ENCODE data around the gene SRRT. TPM values are rescaled to one million over a fixed set of nuclear protein-coding genes. Genes with fewer than 3 reads are reported as not detected.
"Not testable (repeated sequence)": the region's sequence is repeated elsewhere in the genome, so short reads cannot be mapped to it uniquely, and the experiment has no call there.

Gene SRRT
- total RNA-seq, 1 donor from 2014 or later: 51.7 TPM

DNA sequence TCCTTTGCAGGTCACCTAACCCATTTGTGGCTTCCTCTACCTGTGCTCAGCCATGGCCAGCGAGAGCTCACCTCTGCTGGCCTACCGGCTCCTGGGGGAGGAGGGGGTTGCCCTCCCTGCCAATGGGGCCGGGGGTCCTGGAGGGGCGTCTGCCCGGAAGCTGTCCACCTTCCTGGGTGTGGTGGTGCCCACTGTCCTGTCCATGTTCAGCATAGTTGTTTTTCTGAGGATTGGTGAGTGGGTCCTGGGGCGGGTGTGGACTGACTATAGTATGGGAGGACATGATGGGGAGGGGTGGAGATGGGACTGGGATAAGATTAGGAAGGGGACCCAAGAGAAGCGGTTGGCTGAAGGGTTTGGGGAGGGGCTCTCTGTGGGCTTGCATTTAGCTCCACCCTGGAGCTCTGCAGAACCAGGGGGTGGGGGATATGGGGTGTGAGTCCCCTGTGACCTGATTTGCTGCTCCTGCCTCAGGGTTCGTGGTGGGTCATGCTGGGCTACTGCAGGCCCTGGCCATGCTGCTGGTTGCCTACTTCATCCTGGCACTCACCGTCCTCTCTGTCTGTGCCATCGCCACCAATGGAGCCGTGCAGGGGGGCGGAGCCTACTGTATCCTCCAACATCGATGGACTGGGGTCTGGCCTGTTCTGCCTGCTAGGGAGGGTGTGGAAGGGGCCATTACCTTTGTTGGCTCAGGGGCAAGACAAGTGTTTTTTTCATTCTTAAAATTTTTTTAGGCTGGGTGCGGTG, 20.6 kb upstream of the SRRT start:
- DNase-seq (ENCODE audit: low read depth): no peak

DNA sequence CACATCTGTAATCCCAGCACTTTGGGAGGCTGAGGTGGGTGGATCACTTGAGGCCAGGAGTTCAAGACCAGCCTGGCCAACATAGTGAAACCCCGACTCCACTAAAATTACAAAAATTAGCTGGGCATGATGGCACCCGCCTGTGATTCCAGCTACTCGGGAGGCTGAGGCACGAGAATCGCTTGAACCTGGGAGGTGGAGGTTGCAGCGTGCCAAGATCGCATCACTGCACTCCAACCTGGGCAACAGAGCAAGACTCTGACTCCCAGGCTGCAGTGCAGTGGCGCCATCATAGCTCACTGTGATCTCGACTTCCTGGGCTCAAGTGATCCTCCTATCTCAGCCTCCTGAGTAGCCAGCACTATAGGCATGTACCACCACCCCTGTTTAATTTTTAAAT, 20.0 kb upstream of the SRRT start:
- not testable (repeated sequence) for DNase-seq (ENCODE audit: low read depth)

DNA sequence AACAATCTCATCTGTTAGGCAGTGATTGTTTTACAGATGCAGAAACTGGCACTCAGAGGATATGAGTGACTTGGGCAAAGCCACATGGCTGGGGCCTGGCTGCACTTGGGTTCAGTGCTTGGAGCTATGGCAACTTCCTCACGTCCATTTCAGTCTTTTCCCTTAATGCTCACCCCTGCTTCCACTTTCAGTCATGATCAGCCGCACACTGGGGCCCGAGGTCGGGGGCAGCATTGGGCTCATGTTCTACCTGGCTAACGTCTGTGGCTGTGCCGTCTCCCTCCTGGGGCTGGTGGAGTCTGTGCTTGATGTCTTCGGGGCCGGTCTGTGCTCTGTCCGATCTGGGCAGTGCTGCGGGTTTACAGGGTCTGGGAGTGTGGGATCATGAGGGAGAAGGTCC, 19.4 kb upstream of the SRRT start:
- DNase-seq (ENCODE audit: low read depth): no peak

DNA sequence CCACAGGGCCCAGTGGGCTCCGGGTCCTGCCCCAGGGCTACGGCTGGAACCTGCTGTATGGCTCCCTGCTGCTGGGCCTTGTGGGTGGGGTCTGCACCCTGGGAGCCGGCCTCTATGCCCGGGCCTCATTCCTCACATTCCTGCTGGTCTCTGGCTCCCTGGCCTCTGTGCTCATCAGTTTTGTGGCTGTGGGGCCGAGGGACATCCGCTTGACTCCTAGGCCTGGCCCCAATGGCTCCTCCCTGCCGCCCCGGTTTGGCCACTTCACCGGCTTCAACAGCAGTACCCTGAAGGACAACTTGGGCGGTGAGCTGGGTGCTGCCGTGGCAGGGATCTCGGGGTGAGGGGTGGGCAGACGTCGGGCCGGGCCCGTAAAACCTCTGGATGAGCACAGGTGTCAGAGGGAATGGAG, 18.0 kb upstream of the SRRT start:
- no peak for DNase-seq (ENCODE audit: low read depth)

DNA sequence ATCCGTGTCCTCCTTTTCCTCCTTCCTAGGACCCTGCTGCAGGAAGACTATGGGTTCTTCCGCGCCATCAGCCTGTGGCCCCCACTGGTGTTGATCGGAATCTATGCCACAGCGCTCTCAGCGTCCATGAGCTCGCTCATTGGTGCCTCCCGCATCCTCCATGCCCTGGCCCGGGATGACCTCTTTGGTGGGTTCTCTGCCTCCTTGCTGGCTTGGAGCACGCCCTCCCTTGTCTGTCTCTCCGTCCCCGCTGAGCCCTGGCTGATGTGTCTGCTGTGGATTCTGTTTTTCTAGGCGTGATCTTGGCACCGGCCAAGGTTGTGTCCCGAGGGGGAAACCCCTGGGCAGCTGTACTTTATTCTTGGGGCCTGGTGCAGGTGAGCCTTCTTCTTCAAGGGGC, 15.0 kb upstream of the SRRT start:
- no peak for DNase-seq (ENCODE audit: low read depth)

DNA sequence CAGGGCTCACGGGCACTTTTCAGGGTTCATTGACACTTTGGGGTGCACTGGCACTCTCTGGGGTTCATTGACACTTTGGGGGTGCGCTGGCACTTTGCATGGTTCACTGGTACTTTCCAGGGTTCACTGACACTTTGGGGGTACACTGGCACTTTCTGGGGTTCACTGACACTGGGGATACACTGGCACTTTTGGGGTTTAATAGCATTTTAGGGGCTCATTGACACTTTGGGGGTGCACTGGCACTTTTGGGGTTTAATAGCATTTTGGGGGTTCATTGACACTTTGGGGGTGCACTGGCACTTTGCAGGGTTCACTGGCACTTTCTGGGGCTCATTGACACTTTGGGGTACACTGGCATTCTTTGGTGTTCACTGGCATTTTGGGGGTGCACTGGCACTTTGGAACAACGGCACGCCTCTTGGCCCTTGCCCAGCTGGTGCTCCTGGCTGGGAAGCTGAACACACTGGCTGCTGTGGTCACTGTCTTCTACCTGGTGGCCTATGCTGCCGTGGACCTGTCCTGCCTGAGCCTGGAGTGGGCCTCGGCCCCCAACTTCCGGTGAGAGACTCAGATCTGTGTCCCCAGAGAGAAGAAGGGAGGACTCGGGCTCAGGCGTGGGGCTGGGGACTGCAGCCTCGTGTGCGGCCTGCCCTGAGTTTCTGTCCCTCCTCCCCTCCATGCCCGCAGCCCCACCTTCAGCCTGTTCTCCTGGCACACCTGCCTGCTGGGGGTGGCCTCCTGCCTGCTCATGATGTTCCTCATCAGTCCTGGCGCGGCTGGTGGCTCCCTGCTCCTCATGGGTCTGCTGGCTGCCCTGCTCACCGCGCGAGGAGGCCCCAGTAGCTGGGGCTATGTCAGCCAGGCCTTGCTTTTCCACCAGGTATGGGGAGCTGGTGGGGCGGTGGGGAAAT, 13.9 kb upstream of the SRRT start:
- no peak for DNase-seq (ENCODE audit: low read depth)

DNA sequence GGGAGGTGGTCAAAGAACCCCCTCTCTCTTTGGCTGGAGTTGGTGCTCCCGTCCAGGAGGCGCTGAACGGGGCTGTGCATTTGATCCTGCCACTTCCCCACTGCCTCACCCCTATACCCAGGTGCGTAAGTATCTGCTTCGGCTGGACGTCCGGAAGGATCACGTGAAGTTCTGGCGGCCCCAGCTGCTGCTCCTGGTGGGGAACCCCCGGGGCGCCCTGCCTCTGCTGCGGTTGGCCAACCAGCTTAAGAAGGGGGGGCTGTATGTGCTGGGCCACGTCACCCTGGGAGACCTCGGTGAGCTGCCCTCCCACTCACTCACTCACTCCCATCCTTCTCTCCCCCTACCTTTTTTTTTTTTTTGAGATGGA, 13.3 kb upstream of the SRRT start:
- no peak for DNase-seq (ENCODE audit: low read depth)

DNA sequence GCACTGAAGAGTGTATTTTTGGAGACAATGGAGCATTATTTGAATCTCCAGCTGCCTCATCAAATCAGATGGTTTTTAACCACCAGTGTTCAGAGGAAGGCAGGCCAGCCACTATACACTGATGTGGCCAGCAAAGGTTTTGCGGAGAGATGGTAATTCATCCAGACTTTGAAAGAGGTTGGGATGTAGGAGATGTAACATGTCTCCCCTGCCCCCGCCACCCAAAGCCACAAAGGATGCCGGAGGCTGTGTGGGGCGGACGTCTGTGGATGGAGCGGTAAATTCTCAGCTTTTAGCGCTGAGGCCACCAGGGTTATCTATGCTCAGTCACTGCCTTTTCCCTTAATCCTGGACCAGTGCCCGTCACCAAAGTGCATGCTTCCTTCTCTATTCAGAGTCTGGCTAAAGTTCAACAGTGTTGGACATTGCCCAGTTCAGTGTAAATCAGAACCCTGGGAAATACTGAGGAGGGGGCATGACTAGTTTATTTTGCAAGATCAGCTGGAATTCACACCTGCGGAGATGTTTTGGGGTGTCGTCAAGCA, 11.4 kb upstream of the SRRT start:
- DNase-seq (ENCODE audit: low read depth): no peak

DNA sequence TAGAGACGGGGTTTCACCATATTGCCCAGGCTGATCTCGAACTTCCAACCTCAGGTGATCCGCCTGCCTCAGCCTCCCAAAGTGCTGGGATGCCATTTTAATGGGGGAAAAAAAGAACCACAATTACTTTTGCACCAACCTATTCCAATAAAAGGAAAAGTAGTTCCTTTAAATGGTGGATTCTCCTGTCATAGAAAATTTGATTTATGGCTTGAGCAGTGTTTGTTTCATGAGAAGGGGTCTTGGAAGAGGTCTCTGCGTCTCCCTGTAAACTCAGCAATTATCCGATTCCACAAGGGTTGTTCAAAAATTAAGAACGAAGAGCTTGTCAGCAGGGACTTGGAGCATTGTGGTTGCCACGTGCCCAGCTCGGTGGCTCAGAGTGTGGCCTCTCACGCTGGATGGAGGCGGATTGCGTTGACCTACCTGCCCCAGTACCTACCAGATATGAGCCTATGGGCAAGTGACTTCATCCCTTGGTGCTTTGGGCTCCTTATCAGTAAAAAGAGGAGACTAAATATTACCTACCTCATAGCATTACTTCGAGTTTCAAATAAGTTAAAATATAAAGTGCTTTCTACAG, 10.5 kb upstream of the SRRT start:
- no peak for DNase-seq (ENCODE audit: low read depth)

DNA sequence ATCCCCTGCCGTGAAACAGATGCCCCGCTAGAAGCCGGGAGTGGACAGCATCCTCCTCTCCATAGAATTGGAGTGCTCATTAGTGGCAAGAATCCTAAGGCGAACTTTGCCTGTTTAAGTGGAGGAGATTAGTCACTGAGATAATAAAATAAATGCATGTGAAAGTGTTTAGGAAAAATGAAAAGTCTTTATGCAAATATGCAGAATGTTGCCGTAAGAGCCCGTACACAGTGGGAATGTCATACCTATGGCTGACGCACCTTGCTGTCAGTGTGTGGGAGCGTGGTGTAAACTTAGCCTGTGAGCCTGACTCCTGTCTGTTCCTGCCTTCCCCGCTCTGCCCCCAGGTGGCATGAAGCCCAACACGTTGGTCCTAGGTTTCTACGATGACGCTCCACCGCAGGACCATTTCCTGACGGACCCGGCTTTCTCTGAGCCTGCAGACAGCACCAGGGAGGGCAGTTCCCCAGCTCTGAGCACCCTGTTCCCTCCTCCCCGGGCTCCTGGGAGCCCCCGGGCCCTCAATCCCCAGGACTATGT, 9.5 kb upstream of the SRRT start:
- DNase-seq (ENCODE audit: low read depth): no peak

DNA sequence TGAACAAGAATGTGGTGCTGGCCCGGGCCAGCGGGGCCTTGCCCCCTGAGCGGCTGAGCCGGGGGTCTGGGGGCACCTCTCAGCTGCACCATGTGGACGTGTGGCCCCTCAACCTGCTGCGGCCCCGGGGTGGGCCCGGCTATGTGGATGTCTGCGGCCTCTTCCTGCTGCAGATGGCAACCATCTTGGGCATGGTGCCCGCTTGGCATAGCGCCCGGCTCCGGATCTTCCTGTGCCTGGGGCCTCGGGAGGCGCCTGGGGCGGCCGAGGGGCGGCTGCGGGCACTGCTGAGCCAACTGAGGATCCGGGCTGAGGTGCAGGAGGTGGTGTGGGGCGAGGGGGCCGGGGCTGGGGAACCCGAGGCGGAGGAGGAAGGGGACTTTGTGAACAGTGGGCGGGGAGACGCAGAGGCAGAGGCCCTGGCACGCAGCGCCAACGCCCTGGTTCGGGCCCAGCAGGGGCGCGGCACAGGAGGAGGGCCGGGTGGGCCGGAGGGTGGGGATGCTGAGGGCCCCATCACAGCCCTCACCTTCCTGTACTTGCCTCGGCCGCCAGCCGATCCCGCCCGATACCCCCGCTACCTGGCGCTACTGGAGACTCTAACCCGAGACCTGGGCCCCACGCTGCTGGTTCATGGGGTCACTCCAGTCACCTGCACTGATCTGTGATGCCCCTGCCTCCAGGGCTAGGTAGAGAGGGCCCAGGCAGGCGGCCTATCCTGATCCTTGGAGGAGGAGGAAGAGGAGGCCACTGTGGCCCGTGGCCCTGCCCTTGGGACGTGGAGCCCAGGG, 8.8 kb upstream of the SRRT start:
- no peak for DNase-seq (ENCODE audit: low read depth)

DNA sequence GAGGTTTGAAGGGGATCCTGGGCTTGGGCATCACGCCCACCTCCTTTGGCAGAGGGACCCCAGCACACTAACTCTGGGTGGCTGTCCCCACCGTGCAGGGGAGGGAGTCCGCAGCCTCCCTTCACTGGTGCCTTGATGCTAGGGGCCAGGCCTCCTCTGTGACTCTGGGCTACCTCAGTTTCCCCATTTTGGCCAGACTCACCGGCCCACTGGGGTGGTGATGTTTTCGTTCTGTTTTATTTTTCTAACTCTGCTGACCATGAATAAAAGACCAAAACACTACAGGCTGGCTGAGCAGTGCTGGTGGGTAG, 8.2 kb upstream of the SRRT start:
- DNase-seq (ENCODE audit: low read depth): no peak

DNA sequence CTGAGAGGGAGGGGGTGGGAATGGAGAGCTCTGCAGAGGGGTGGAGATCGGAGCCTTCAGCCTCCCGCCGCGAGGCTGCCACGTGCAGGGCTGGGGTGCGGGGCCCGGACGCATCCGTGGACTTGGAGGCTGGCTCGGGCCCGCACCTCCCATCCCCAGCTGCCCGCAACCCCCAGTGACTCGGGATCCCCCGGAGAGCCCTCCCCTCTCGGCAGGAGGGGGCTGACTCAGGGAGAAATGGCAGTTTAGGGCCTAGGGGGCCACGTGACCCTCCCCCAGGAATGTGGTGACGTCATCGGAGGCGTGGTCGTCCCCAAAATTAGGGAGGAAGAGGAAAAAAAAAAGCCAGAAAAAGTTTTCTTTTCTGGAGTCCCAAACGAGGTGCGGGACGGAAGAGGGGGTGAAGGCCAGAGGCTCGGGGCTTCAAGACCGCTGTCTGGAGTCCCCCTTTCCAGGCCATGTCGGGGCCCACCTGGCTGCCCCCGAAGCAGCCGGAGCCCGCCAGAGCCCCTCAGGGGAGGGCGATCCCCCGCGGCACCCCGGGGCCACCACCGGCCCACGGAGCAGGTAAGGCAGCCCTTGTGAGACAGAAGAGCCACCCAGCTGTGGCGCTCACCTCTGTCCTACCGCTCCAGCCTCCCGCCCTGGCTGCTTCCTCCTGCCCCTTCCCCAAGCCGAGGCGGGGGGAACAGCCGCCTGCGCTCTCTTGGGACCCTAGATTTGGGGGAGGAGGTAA, 7.7 kb upstream of the SRRT start, which contains the start of gene TRIP6:
TRIP6 (plus strand) TSS at position 348 of the 736 bp plus-strand sequence; CDS start at position 459, 111 bp downstream.
- peak; percentile 72 for DNase-seq (ENCODE audit: low read depth)

DNA sequence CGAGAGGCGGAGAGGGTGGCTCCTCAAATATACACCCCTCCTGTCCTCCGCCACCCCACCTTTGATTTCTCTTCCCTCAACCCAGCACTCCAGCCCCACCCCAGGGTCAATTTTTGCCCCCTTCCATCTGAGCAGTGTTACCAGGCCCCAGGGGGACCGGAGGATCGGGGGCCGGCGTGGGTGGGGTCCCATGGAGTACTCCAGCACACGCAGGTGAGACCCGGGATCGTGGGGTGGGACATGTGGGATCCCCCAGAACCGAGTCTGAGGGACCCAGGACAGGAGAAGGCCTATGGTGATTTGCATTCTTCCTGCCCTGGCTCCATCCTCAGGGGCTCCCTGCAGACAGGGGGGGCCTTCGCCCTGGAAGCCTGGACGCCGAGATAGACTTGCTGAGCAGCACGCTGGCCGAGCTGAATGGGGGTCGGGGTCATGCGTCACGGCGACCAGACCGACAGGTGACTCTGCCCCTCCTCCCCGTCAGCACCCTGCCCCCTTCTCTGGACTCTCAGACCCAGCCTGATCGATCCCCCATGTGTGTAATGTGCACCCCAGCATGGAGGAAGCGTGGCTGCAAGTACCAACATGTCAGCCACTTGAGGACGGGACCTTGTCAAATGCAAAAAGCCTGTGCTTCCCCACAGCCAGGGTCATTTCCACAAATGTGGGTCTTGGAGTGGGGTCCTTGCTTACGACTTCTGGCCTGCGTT, 7.0 kb upstream of the SRRT start:
- DNase-seq (ENCODE audit: low read depth): no peak

DNA sequence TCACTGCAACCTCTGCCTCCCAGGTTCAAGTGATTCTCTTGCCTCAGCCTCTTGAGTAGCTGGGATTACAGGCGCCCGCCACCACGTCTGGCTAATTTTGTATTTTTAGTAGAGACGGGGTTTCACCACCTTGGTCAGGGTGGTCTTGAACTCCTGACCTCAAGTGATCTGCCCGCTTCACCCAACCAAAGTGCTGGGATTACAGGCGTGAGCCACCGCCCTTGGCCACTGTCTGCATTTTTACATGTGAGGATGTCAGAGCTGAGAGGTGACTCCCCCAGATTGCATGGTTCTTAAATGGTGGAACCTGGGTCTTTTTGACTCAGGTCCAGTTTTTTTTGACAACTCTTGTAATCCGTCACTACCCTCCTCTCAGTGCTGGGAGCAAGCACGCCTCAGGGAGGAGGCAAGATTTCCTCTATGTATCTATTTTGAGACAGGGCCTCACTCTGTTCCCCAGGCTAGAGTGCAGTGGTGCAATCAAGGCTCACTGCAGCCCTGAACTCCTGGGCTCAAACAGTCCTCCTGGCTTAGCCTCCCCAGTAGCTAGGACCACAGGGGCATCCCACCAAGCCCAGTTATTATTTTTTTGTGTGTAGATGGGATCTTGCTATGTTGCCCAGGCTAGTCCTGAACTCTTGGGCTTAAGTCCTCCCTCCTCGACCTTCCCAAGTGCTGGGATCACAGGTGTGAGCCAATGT, 1.2 kb upstream of the SRRT start:
- DNase-seq (ENCODE audit: low read depth): no peak

DNA sequence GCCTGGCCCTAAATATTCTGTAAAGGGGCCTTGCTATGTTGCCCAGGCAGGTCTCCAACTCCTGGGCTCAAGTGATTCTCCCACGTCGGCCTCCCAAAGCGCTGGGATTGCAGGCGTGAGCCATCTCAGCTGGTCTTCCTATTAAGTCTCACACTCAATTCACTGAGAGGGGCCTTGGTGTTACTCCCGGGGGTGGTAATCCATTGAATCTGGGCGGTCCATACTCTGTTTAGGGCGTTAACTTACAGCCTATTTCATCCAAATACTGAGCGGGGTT, 665 bp upstream of the SRRT start:
- DNase-seq (ENCODE audit: low read depth): no peak

DNA sequence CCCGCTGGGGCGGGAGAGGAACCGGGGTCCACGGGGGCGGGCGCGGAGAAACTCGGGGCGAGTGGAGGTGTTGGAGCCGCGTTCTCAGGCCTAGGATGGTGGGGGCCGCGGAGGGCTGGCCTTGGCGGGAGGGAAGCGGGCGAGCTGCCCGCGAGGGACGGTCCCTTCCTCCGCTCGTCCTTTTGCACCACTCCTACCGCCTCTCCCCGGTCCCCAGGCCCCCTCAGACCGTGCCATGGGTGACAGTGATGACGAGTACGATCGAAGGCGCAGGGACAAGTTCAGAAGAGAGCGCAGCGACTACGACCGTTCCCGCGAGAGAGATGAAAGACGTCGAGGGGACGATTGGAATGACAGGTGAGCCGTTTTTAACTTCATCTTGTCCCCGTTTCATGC, 451 bp downstream of the SRRT start:
- DNase-seq (ENCODE audit: low read depth): no peak

DNA sequence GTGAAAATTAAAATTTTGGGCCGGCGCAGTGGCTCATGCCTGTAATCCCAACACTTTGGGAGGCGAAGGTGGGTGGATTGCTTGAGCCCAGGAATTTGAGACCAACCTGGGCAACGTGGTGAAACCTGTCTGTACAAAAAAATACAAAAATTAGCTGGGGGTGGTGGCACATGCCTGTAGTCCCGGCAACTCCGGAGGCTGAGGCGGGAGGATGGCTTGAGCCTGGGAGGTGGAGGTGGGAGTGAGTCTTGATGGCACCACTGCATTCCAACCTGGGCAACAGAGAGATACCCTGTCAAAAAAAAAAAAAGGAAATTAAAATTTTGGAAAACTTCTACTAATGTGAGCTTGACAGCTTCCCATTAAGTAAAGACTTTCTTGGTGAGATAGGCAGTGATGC, 3.1 kb downstream of the SRRT start:
- no peak for DNase-seq (ENCODE audit: low read depth)

DNA sequence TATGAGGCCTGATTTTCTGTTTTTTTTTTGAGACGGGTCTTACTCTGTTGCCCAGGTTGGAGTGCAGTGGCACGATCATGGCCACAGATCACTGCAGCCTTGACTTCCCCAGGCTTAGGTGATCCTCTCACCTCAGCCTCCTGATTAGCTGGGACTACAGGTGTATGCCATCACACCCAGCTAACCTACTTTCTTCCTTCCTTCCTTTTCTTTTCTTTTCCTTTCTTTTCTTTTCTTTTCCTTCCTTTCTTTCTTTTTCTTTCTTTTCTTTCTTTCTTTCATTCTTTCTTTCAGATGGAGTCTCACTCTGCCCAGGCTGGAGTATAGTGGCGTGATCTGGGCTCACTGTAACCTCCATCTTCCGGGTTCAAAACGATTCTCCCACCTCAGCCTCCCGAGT, 3.8 kb downstream of the SRRT start:
- DNase-seq (ENCODE audit: low read depth): no peak

Measured in renal cortical epithelial cell (primary cell).